ENCODE data around the gene TTC17. TPM values are rescaled to one million over a fixed set of nuclear protein-coding genes. Genes with fewer than 3 reads are reported as not detected.

TTC17 gene
- total and polyA plus RNA-seq, 9 of the 15 experiments (the other 6 are each of a cell fraction or from before 2014, with no cell fraction given): 19.7 to 99.1 (median 53.3) TPM

DNA sequence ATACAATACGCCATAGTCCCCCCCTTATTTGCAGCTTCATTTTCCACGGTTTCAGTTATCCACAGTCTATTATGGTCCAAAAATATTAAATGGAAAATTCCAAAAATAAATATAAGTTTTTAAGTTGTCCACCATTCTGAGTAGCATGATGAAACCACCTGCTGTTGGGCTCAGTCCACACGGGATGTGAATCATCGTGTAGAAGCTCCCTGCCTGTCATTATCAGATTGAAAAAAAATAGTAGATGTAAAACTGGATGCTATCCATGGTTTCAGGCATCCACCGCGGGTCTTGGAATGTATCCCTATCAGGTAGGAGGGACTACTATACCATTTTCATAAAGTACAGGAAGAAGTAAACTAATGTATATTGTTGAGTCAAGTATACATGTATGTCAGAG is 127.4 kb downstream of the TTC17 start (continued):
- TF ChIP-seq MGA (IDR thresholded peaks at IDR 0.05) (no peak), NR2C1 (IDR thresholded peaks at IDR 0.05) (no peak), NR2C1 (tag; IDR thresholded peaks at IDR 0.05) (no peak), NONO (IDR thresholded peaks at IDR 0.05; ENCODE audit: low read depth in 2 of 2, low read length in 1 of 2) (no peak), HDAC8 (tag; IDR thresholded peaks at IDR 0.05) (no peak), POLR2H (tag; IDR thresholded peaks at IDR 0.05; ENCODE audit: low read depth) (no peak), ZNF384 (IDR thresholded peaks at IDR 0.05; ENCODE audit: low read depth, low read length) (peak; percentile 46; the same call in 1 of the 2 replicates), MED1 (CRISPR knock-in tag; IDR thresholded peaks at IDR 0.05; ENCODE audit: borderline replicate concordance) (no peak), PPARD (CRISPR knock-in tag; IDR thresholded peaks at IDR 0.05) (no peak), ZNF311 (CRISPR knock-in tag; IDR thresholded peaks at IDR 0.05) (no peak), TRIM28 (IDR thresholded peaks at IDR 0.05) (no peak), HDAC6 (IDR thresholded peaks at IDR 0.05; ENCODE audit: low read depth, low read length) (no peak), CREB3L1 (IDR thresholded peaks at IDR 0.05; ENCODE audit: borderline replicate concordance, low read depth) (no peak), MTA3 (IDR thresholded peaks at IDR 0.05; ENCODE audit: borderline replicate concordance) (no peak)

Measured in K562 (cell line).